SH-SY5Y (cell line): ENCODE data around the gene RASSF9.

Source experiments
- GATA2 ChIP-seq: IDR thresholded peaks from 2 replicates; pipeline ENCODE4 v1.6.1; 2011; ENCODE audit warnings: mild to moderate bottlenecking, low read depth, low read length
- GATA3 ChIP-seq: IDR thresholded peaks from 2 replicates; pipeline ENCODE4 v1.6.1; 2011; ENCODE audit warnings: low read depth, mild to moderate bottlenecking, low read length, moderate library complexity

GRCh38 chr12:85805654-85806053, 30.6 kb downstream of the RASSF9 start:
- TF ChIP-seq GATA2: no peak
- no peak for TF ChIP-seq GATA3
